Activated naive CD8-positive, alpha-beta T cell treated with anti-CD3 and anti-CD28 coated beads, Interleukin-2, amount 10 ng/mL, durations not matched to agents 7 days and 5 days (primary cell): ENCODE results near the gene UBAC1. TPM values are rescaled to one million over a fixed set of nuclear protein-coding genes. Genes with fewer than 3 reads are reported as not detected.
A peak's percentile ranks its signal among the peaks of the same experiment; 100 is the strongest.
"Not testable (repeated sequence)": the region's sequence is repeated elsewhere in the genome, so short reads cannot be mapped to it uniquely, and the experiment has no call there.

Experiments
- ATAC-seq: fragments of 150-1000 bp; cut with Tn5 transposase; one replicate; pipeline ENCODE4 v1.10.0; 2021; ENCODE audit warnings: low read depth, moderate library complexity
- POLR2A ChIA-PET: fragments of 350-600 bp; sonication (Branson Sonifier 250); formaldehyde crosslinking; loops from one replicate; lab custom pipeline; 2021; ENCODE audit warnings: antibody characterized with exemption; lab: Charles Lee
- DNase-seq: peaks from one replicate; pipeline ENCODE4 v3.0.0; 2021
- H3K27ac Mint-ChIP-seq: one replicate; pipeline ENCODE4 v1.8.0; 2022; ENCODE audit warnings: mild to moderate bottlenecking, mixed read lengths
- H3K27me3 Mint-ChIP-seq: one replicate; pipeline ENCODE4 v1.8.0; 2022; ENCODE audit warnings: mild to moderate bottlenecking, moderate library complexity, mixed read lengths
- H3K36me3 Mint-ChIP-seq: one replicate; pipeline ENCODE4 v1.8.0; 2021; ENCODE audit warnings: mild to moderate bottlenecking, mixed read lengths
- H3K4me1 Mint-ChIP-seq: one replicate; pipeline ENCODE4 v1.8.0; 2021; ENCODE audit warnings: mixed read lengths
- H3K4me3 Mint-ChIP-seq: one replicate; pipeline ENCODE4 v1.8.0; 2022; ENCODE audit warnings: mild to moderate bottlenecking, moderate library complexity, mixed read lengths
- H3K9me3 Mint-ChIP-seq: one replicate; pipeline ENCODE4 v1.8.0; 2021; ENCODE audit warnings: mixed read lengths
- total RNA-seq, 2 experiments: library from RNA; stranded (reverse); gene quantifications; one replicate each; pipeline ENCODE4 v1.2.3, GENCODE V29; 2021

Gene UBAC1
- total RNA-seq, 2 experiments from 2014 or later = 30.5 to 31.0 TPM

DNA sequence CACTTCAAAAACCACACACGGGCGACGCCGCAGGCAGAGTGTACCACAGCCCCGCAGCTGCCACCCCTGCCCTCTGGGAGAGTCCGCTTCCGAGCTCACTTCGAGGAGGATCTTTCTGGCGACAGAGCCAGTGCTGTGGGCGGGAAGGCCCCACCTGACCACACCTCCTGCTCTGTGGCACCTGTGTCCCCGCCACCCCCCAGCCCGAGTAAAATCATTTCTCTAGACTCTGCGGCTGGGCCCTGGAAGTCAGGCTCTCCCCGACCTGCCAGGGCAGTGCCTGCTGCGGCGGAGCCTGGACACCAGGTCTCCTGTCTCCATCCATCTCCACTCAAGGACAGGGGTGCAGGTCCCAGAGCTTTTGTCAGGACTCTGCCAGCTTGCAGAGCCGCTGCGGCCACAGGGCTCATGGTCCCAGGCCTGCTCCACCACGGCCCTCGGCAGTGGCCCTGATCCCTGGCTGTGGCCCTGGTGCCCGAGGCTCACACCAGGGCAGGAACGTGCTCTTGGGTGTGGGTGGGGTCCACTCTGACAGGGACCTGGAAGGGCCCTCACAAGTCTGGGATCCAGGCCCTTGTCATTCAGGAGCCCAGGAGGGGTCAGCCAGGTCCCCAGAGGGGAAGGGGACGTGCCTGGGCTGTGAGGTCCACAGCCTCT is 33.0 kb downstream of the UBAC1 start:
- peaks cover 3% of the 10 kb centered on the region for H3K36me3 Mint-ChIP-seq
- no peak overlapping the region for H3K4me3 Mint-ChIP-seq
- no peaks in the 10 kb centered on the region for H3K9me3 Mint-ChIP-seq
- H3K27ac Mint-ChIP-seq = no peak overlapping the region
- no peak for DNase-seq
- no peak for ATAC-seq
- no peaks in the 10 kb centered on the region for H3K27me3 Mint-ChIP-seq
- POLR2A ChIA-PET = no interaction called here
- peaks cover 6% of the 10 kb centered on the region for H3K4me1 Mint-ChIP-seq

- peaks cover 1% of the 10 kb centered on the region for H3K36me3 Mint-ChIP-seq
Observed at GRCh38 chr9:135927195-135928013, 33.8 kb downstream of the UBAC1 start.

GRCh38 chr9:135926402-135927194 is 34.6 kb downstream of the UBAC1 start:
- Mint-ChIP-seq H3K4me1 (peaks cover 6% of the 10 kb centered on the region), H3K27ac (no peak overlapping the region), H3K27me3 (no peaks in the 10 kb centered on the region), H3K9me3 (no peaks in the 10 kb centered on the region), H3K36me3 (peaks cover 1% of the 10 kb centered on the region), H3K4me3 (no peak overlapping the region)
- peak; percentile 45 for DNase-seq
- peak; percentile 65 for ATAC-seq
- POLR2A ChIA-PET = interaction anchor here (0.5 kb wide), 1 partner anchor 554 kb away, joined by 6 read pairs; no protein-coding TSS in a partner anchor

More at GRCh38 chr9:135927195-135928013, 33.8 kb downstream of the UBAC1 start:
- Mint-ChIP-seq H3K27ac (no peak overlapping the region), H3K4me3 (no peak overlapping the region), H3K27me3 (no peaks in the 10 kb centered on the region), H3K9me3 (no peaks in the 10 kb centered on the region), H3K4me1 (peaks cover 6% of the 10 kb centered on the region)
- POLR2A ChIA-PET = no interaction called here
- no peak for DNase-seq
- ATAC-seq = no peak

DNA sequence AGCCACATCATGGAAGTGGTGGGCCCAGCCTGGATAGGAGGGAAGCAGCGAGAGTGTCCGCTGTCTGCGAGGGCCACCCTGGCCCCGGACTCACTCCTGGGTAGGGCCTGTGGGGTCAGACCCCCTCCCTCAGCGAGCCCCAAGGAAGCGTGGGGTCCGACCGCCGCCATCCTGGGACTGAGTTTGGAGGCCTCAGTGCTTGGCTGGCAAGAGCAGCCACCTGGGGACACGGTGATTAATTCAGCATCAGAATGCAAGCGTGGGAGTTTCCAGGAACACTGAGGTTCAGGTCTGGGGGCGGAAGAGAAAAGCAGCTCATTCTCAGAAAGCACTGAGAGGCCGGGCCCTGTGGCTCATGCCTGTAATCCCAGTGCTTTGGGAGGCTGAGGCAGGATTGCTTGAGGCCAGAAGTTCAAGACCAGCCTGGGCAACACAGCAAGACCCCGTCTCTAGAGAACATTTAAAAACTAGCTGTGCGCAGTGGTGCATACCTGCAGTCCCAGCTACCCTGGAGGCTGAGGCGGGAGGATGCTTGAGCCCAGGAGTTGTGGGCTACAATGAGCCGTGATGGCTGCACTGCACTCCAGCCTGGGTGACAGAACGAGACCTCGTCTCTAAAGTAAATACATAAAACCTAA is 35.6 kb downstream of the UBAC1 start:
- H3K27ac Mint-ChIP-seq = no peak overlapping the region
- DNase-seq (no peak), ATAC-seq (no peak)
- no peaks in the 10 kb centered on the region for H3K36me3 Mint-ChIP-seq
- POLR2A ChIA-PET = interaction anchor here (0.5 to 0.9 kb wide), 2 partner anchors 18 to 555 kb away, joined by 3 to 6 read pairs; partner anchors contain the start of gene CAMSAP1
- H3K27me3 Mint-ChIP-seq = no peaks in the 10 kb centered on the region
- H3K4me1 Mint-ChIP-seq = peaks cover 6% of the 10 kb centered on the region
- H3K4me3 Mint-ChIP-seq = no peak overlapping the region
- no peaks in the 10 kb centered on the region for H3K9me3 Mint-ChIP-seq

DNA sequence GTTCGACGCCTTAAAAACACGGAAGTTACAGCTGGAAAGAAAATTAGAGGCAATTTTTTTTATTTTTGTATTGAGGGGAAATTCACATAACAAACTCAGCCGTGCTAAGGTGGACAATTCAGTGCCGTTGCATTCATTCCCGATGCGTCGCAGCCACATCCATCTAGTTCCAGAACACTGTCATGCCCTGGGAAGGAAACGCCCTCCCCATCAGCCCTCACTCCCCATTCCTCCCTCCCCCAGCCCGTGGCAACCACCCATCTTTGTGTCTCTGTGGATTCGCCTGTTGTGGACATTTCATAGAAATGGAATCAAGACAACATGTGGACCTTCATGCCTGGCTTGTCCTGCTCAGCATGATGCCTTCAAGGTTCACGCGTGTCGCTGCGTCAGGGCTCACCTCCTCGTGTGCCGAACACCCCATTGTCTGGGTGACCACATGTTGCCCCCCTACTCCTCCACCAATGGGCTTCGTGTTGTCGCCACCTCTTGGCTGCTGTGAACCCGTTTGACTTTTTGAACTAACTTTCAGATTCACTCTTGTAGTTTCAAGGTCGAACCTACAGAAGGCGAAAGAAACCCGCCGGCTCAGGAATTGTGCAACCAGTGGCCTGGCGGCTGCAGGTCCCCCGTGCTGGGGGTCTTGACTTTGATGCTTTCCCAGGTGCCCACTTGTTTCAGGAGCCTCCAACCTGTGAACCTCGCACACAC is 36.4 kb downstream of the UBAC1 start:
- H3K4me1 Mint-ChIP-seq = peaks cover 6% of the 10 kb centered on the region
- no peaks in the 10 kb centered on the region for H3K9me3 Mint-ChIP-seq
- no peaks in the 10 kb centered on the region for H3K36me3 Mint-ChIP-seq
- H3K4me3 Mint-ChIP-seq = no peak overlapping the region
- no peak overlapping the region for H3K27ac Mint-ChIP-seq
- ATAC-seq (no peak), DNase-seq (no peak)
- no peaks in the 10 kb centered on the region for H3K27me3 Mint-ChIP-seq
- POLR2A ChIA-PET = interaction anchor here (0.9 kb wide), 1 partner anchor 17 kb away, joined by 3 read pairs; the partner anchor contains the start of gene CAMSAP1

DNA sequence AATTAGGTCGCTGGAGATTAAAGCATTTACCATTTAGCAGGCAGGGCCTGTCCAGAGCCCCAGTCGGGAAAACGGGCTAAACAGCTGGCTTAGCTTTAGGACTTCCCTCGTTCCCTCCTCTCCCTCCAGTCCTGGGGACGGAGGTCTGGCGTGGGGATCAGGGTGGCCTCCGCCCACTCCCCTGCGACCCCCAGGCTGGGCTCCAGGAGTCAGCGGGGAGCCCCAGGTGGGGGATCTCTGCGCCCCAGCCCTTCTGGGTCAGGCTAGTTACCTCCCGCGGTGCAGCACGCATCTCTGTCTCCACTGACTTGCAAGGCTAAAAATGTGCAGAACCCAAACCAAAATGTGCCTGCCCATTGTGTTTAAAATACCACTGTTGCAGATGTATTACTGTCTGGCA is 37.7 kb downstream of the UBAC1 start:
- Mint-ChIP-seq H3K27ac (no peak overlapping the region), H3K36me3 (peaks cover 4% of the 10 kb centered on the region), H3K9me3 (peaks cover 4% of the 10 kb centered on the region), H3K4me3 (no peak overlapping the region), H3K27me3 (no peaks in the 10 kb centered on the region), H3K4me1 (peaks cover 6% of the 10 kb centered on the region)
- POLR2A ChIA-PET = no interaction called here
- DNase-seq (no peak), ATAC-seq (no peak)

DNA sequence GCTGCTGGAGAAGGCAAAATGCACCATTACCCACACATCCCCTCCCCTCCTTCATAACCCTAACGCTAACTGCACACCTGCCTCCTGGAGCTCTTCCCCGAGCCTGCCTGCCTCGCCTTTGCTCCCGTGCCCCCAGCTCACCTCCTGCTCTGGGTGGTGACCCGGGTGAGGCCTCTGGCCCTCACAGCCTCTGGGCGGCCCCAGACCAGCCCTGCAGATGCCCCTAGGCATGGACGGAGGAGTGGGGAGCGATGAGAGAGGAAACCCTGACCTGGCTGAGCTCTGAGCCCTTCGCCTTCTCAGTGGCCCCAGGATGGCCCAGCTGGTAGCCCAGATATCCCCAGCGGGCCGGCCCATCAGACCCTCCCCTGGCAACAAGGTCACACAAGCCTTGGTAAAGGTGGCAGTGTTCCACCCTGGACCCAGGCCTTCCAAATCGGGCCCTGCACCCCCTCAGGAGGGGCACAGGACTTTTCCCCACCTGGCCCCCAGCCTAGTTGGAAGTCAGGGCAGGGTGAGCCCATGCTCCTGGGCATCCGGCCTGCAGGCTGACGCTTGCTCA is 39.3 kb downstream of the UBAC1 start:
- H3K9me3 Mint-ChIP-seq = peaks cover 10% of the 10 kb centered on the region
- peaks cover 2% of the 10 kb centered on the region for H3K4me1 Mint-ChIP-seq
- H3K27me3 Mint-ChIP-seq = no peaks in the 10 kb centered on the region
- no peak for DNase-seq
- POLR2A ChIA-PET = no interaction called here
- H3K36me3 Mint-ChIP-seq = peaks cover 9% of the 10 kb centered on the region
- no peak overlapping the region for H3K4me3 Mint-ChIP-seq
- H3K27ac Mint-ChIP-seq = no peak overlapping the region
- ATAC-seq = no peak

DNA sequence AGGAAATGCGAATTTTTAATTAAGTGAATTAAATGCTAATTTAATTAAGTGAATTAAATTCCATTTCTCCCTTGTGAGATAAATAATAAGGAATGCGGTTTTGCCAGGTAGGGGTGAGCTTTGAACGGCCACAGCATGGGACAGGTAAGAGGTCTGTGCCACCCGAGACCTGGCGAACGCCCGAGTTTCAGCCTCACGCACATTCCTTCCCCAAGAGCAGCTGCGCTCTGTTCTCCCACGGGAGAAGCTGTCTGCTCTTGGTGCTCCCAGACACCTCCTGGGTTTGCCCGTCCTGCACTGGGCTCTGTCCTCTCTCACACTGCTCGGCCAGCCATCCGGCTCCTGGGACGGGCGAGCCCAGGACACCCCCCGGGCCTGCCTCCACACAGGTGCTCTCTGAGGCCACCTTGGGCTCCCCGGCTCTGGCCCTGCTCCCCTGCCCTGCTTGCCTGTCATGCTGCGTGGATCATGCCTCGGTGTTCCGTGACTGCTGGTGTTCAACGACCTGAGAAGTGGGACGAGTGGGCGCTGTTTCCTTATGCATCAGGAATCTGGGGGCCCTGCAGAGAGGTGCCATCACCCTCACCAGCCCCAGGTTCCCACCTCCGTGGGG is 40.1 kb downstream of the UBAC1 start:
- Mint-ChIP-seq H3K9me3 (peaks cover 15% of the 10 kb centered on the region), H3K27me3 (no peaks in the 10 kb centered on the region), H3K4me1 (peaks cover 2% of the 10 kb centered on the region), H3K27ac (no peak overlapping the region), H3K4me3 (no peak overlapping the region), H3K36me3 (peaks cover 16% of the 10 kb centered on the region)
- POLR2A ChIA-PET = no interaction called here
- no peak for ATAC-seq
- DNase-seq = no peak

- H3K36me3 Mint-ChIP-seq = peaks cover 23% of the 10 kb centered on the region
- no peak overlapping the region for H3K27ac Mint-ChIP-seq
- ATAC-seq = no peak
Observed at GRCh38 chr9:135920256-135920930, 40.8 kb downstream of the UBAC1 start.

GRCh38 chr9:135919318-135919890 is 41.8 kb downstream of the UBAC1 start:
- H3K27ac Mint-ChIP-seq = no peak overlapping the region
- H3K4me3 Mint-ChIP-seq = no peak overlapping the region
- ATAC-seq (no peak), DNase-seq (no peak)
- POLR2A ChIA-PET = no interaction called here
- H3K9me3 Mint-ChIP-seq = peaks cover 29% of the 10 kb centered on the region
- H3K27me3 Mint-ChIP-seq = no peaks in the 10 kb centered on the region
- H3K36me3 Mint-ChIP-seq = peaks cover 33% of the 10 kb centered on the region
- H3K4me1 Mint-ChIP-seq = no peaks in the 10 kb centered on the region

More at GRCh38 chr9:135920256-135920930, 40.8 kb downstream of the UBAC1 start:
- Mint-ChIP-seq H3K4me3 (no peak overlapping the region), H3K4me1 (peaks cover 2% of the 10 kb centered on the region), H3K27me3 (no peaks in the 10 kb centered on the region), H3K9me3 (peaks cover 21% of the 10 kb centered on the region)
- POLR2A ChIA-PET = no interaction called here
- no peak for DNase-seq

DNA sequence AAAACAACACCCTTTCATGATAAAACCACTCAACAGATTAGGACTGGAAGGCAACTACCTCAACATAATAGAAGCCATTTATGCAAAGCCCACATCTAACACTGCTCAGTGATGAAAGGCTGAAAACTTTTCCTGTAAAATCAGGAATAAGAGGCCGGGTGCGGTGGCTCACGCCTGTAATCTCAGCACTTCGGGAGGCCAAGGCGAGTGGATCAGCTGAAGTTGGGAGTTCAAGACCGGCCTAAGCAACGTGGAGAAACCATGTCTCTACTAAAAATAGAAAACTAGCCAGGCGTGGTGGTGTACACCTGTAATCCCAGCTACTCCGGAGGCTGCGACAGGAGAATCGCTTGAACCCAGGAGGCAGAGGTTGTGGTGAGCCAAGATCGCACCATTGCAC is 44.9 kb downstream of the UBAC1 start:
- DNase-seq, H3K27ac Mint-ChIP-seq, ATAC-seq, H3K4me1 Mint-ChIP-seq, H3K27me3 Mint-ChIP-seq, H3K4me3 Mint-ChIP-seq, POLR2A ChIA-PET: not testable (repeated sequence)
- peaks cover 33% of the 10 kb centered on the region for H3K9me3 Mint-ChIP-seq
- H3K36me3 Mint-ChIP-seq = peaks cover 57% of the 10 kb centered on the region
